PC-3 (cell line): ENCODE measurements around the gene ARF1.

Experiments used
- CTCF ChIP-seq: fragments of 300-600 bp; sonication (generic); conservative IDR thresholded peaks from 2 replicates; pipeline ENCODE4 v1.5.1; 2017; ENCODE audit warnings: antibody characterized with exemption, low read depth, mild to moderate bottlenecking, low read length
- EZH2 ChIP-seq: fragments of 300-600 bp; sonication (generic); IDR thresholded peaks from one replicate; pipeline ENCODE4 v1.6.1; 2017; ENCODE audit warnings: antibody characterized with exemption, mild to moderate bottlenecking, low read length; ENCODE audit not compliant: unreplicated experiment
- EZH2phosphoT487 ChIP-seq: fragments of 300-600 bp; sonication (generic); IDR thresholded peaks from 2 replicates; pipeline ENCODE4 v1.6.1; 2018; ENCODE audit warnings: mild to moderate bottlenecking, antibody characterized with exemption, low read length, borderline replicate concordance

DNA sequence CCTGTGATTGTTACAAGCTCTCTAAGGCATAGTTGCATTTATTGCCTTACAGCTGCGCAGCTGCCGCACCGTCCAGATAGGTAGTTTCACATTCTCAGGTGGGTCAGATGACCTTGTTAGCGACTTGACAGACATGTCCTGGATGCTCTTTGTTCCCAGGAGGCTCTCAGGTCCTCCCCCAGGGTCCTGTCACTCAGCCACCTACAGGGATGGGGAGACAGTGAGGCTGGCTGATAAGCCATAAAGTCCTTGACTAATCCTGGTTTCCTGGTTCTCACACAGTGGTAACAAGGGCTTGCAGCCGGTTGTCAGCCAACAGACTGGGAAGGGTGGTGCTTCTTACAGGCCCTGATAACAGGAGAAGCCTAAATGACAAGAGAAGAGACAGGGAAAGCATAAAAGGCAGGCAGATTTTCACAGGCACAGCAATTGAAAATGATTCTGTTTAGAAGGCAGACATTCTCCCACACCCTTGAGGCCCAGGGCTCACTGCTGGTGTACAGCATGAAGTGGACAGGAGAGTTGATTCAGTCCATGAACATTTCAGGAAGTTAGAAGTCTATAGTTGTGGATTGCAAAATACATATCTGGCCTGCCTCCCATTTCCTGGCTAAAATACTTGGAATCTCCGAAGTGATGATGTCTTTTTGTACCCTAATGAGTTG lies 2.9 kb downstream of the ARF1 start:
- TF ChIP-seq CTCF: no peak
- no peak for TF ChIP-seq EZH2
- TF ChIP-seq EZH2phosphoT487: no peak
